Neural cell (in vitro differentiated cells): Measurements from ENCODE around the gene USP3. TPM values are rescaled to one million over a fixed set of nuclear protein-coding genes. Genes with fewer than 3 reads are reported as not detected.

ENCODE experiments used
- H2AFZ ChIP-seq: fragments of 200-600, 300-800 bp; sonication (generic), shearing (Covaris generic); 2 replicates; pipeline ENCODE4 v1.6.0; 2014; ENCODE audit warnings: low read depth, mild to moderate bottlenecking, antibody characterized with exemption, low read length, moderate library complexity
- H3F3A ChIP-seq: fragments of 200-600 bp; shearing (Covaris generic); 2 replicates; pipeline ENCODE4 v1.6.1; 2016; ENCODE audit warnings: mild to moderate bottlenecking, moderate library complexity, mixed read lengths, antibody characterized with exemption, low read length; ENCODE audit not compliant: insufficient read depth, poor library complexity, severe bottlenecking
- H3K27ac ChIP-seq: fragments of 200-600, 300-800 bp; sonication (generic), shearing (Covaris generic); 2 replicates; pipeline ENCODE4 v1.5.1; 2014; ENCODE audit warnings: mild to moderate bottlenecking, low read length, moderate library complexity
- H3K27me3 ChIP-seq: fragments of 300-800, 200-600 bp; sonication (generic), shearing (Covaris generic); 2 replicates; pipeline ENCODE4 v1.6.0; 2014; ENCODE audit warnings: mild to moderate bottlenecking, low read depth, low read length, moderate library complexity; ENCODE audit not compliant: insufficient read depth
- H3K36me3 ChIP-seq: fragments of 300-800, 200-600 bp; sonication (generic), shearing (Covaris generic); 2 replicates; pipeline ENCODE4 v1.5.1; 2014; ENCODE audit warnings: mild to moderate bottlenecking, antibody characterized with exemption, low read length, moderate library complexity; ENCODE audit not compliant: insufficient read depth
- H3K4me2 ChIP-seq: fragments of 300-800, 200-600 bp; sonication (generic), shearing (Covaris generic); 2 replicates; pipeline ENCODE4 v1.6.0; 2014; ENCODE audit warnings: mild to moderate bottlenecking, low read length
- H3K4me3 ChIP-seq: fragments of 300-800, 200-600 bp; sonication (generic), shearing (Covaris generic); 2 replicates; pipeline ENCODE4 v1.5.1; 2014; ENCODE audit warnings: mild to moderate bottlenecking, low read length, moderate library complexity
- H3K79me2 ChIP-seq: fragments of 200-600 bp; shearing (Covaris generic); replicated peaks from 2 replicates; pipeline ENCODE4 v1.6.0; 2014; ENCODE audit warnings: mild to moderate bottlenecking, low read length, moderate library complexity; ENCODE audit not compliant: insufficient read depth
- H3K9ac ChIP-seq: fragments of 300-800, 200-600 bp; sonication (generic), shearing (Covaris generic); 2 replicates; pipeline ENCODE4 v1.6.1; 2016; ENCODE audit warnings: mild to moderate bottlenecking, low read length, mixed read lengths
- H3K9me2 ChIP-seq: fragments of 200-600 bp; shearing (Covaris generic); 2 replicates; pipeline ENCODE4 v1.6.1; 2016; ENCODE audit warnings: mild to moderate bottlenecking, low read length, mixed read lengths; ENCODE audit not compliant: insufficient read depth
- H3K9me3 ChIP-seq: fragments of 200-600, 300-800 bp; sonication (generic), shearing (Covaris generic); 2 replicates; pipeline ENCODE4 v1.6.1; 2016; ENCODE audit warnings: mild to moderate bottlenecking, mixed run types, low read length, moderate library complexity, mixed read lengths
- H4K20me1 ChIP-seq: fragments of 200-600 bp; shearing (Covaris generic); 2 replicates; pipeline ENCODE4 v1.6.1; 2016; ENCODE audit warnings: mild to moderate bottlenecking, mixed run types; ENCODE audit not compliant: insufficient read depth
- CTCF ChIP-seq: fragments of 450-650 bp; IDR thresholded peaks from 2 replicates; pipeline ENCODE4 v1.5.1; 2014; ENCODE audit warnings: antibody characterized with exemption, mild to moderate bottlenecking, moderate library complexity; ENCODE audit not compliant: poor library complexity, severe bottlenecking
- EP300 ChIP-seq: fragments of 450-650 bp; conservative IDR thresholded peaks from 2 replicates; pipeline ENCODE4 v1.6.1; 2014; ENCODE audit warnings: antibody characterized with exemption, mild to moderate bottlenecking, moderate library complexity; ENCODE audit not compliant: poor library complexity, severe bottlenecking
- EZH2 ChIP-seq: fragments of 200-600, 300-800 bp; shearing (Covaris generic), sonication (generic); IDR thresholded peaks from 2 replicates; pipeline ENCODE4 v1.6.1; 2014; ENCODE audit warnings: antibody characterized with exemption, low read length, borderline replicate concordance, mild to moderate bottlenecking; ENCODE audit not compliant: insufficient read depth, poor library complexity, severe bottlenecking
- MXI1 ChIP-seq: fragments of 450-650 bp; conservative IDR thresholded peaks from 2 replicates; pipeline ENCODE4 v1.6.1; 2014; ENCODE audit warnings: antibody characterized with exemption, mild to moderate bottlenecking; ENCODE audit not compliant: poor library complexity, severe bottlenecking
- POLR2AphosphoS5 ChIP-seq: IDR thresholded peaks from 2 replicates; pipeline ENCODE4 v1.6.1; 2012
- RAD21 ChIP-seq: fragments of 450-650 bp; conservative IDR thresholded peaks from 2 replicates; pipeline ENCODE4 v1.6.1; 2014; ENCODE audit warnings: antibody characterized with exemption, mild to moderate bottlenecking, moderate library complexity
- REST ChIP-seq: IDR thresholded peaks from 2 replicates; pipeline ENCODE4 v1.6.1; 2012; ENCODE audit warnings: borderline replicate concordance
- SMC3 ChIP-seq: fragments of 450-650 bp; conservative IDR thresholded peaks from 2 replicates; pipeline ENCODE4 v1.6.1; 2014; ENCODE audit warnings: antibody characterized with exemption, mild to moderate bottlenecking, moderate library complexity; ENCODE audit not compliant: poor library complexity
- TAF1 ChIP-seq: IDR thresholded peaks from 2 replicates; pipeline ENCODE4 v1.6.1; 2012; ENCODE audit warnings: low read depth
- polyA plus RNA-seq: library from polyadenylated mRNA; depleted of rRNA; stranded (reverse); fragments of >200 nt; gene quantifications from 2 replicates; pipeline ENCODE4 v1.2.3, GENCODE V29; 2014

USP3 gene
- polyA plus RNA-seq, 1 donor from 2014 or later = 68.0 TPM

GRCh38 chr15:63582718-63583426 lies 78.5 kb downstream of the USP3 start:
- peaks cover 4% of the 10 kb centered on the region for H3K36me3 ChIP-seq
- H3K9ac ChIP-seq = no peak overlapping the region
- no peaks in the 10 kb centered on the region for H4K20me1 ChIP-seq
- H3K27ac ChIP-seq = no peak overlapping the region
- no peak overlapping the region for H3K4me2 ChIP-seq
- H2AFZ ChIP-seq = no peak overlapping the region
- H3K9me2 ChIP-seq = no peaks in the 10 kb centered on the region
- no peaks in the 10 kb centered on the region for H3F3A ChIP-seq
- no peak for TF ChIP-seq MXI1
- TF ChIP-seq TAF1 = no peak
- TF ChIP-seq EP300 = no peak
- no peak for TF ChIP-seq RAD21
- no peak for TF ChIP-seq SMC3
- TF ChIP-seq CTCF = no peak
- no peak for TF ChIP-seq EZH2
- no peak for TF ChIP-seq REST
- no peak for TF ChIP-seq POLR2AphosphoS5
- no peaks in the 10 kb centered on the region for H3K27me3 ChIP-seq
- H3K79me2 ChIP-seq = no peaks in the 10 kb centered on the region
- H3K4me3 ChIP-seq = no peak overlapping the region
- H3K9me3 ChIP-seq = no peaks in the 10 kb centered on the region

- Histone ChIP-seq H3K36me3 (peaks cover 26% of the 10 kb centered on the region), H3K9me3 (no peaks in the 10 kb centered on the region), H3K9ac (no peak overlapping the region), H3K4me2 (no peak overlapping the region), H3K27ac (no peak overlapping the region), H2AFZ (no peak overlapping the region), H3K27me3 (no peaks in the 10 kb centered on the region), H4K20me1 (no peaks in the 10 kb centered on the region), H3K4me3 (no peak overlapping the region), H3F3A (no peaks in the 10 kb centered on the region), H3K79me2 (no peaks in the 10 kb centered on the region), H3K9me2 (no peaks in the 10 kb centered on the region)
- no peak for TF ChIP-seq TAF1
These were observed 82.4 kb downstream of the USP3 start for GRCh38 chr15:63586790-63587189.
